Epithelial cell of proximal tubule (primary cell): ENCODE results near the gene NUDT3. TPM values are rescaled to one million over a fixed set of nuclear protein-coding genes. Genes with fewer than 3 reads are reported as not detected.

Source experiments
- DNase-seq: peaks from one replicate; pipeline ENCODE4 v3.0.0-alpha.2; 2011; ENCODE audit warnings: low read depth
- H3K4me3 ChIP-seq: 2 replicates; pipeline ENCODE4 v1.5.1; 2011; ENCODE audit warnings: low read depth, mild to moderate bottlenecking, low read length
- CTCF ChIP-seq: conservative IDR thresholded peaks from 2 replicates; pipeline ENCODE4 v1.5.1; 2012; ENCODE audit warnings: low read depth, mild to moderate bottlenecking, low read length
- total RNA-seq: library from RNA; depleted of rRNA; stranded (reverse); fragments of >200 nt; gene quantifications from 2 replicates; pipeline ENCODE4 v1.2.3, GENCODE V29; 2015

NUDT3 gene
- total RNA-seq, 1 donor from 2014 or later: 16.7 TPM

- H3K4me3 ChIP-seq: no peak overlapping the region
These were observed 149.2 kb downstream of the NUDT3 start for GRCh38 chr6:34243131-34243771.

GRCh38 chr6:34242252-34243130 is 150.0 kb downstream of the NUDT3 start:
- H3K4me3 ChIP-seq: no peak overlapping the region
- no peak for TF ChIP-seq CTCF
- DNase-seq: no peak

More at GRCh38 chr6:34243131-34243771, 149.2 kb downstream of the NUDT3 start:
- no peak for TF ChIP-seq CTCF
- no peak for DNase-seq

GRCh38 chr6:34241351-34242215 is 150.9 kb downstream of the NUDT3 start:
- DNase-seq: no peak
- TF ChIP-seq CTCF: no peak
- H3K4me3 ChIP-seq: no peak overlapping the region

GRCh38 chr6:34240329-34241248 is 151.9 kb downstream of the NUDT3 start:
- DNase-seq: no peak
- TF ChIP-seq CTCF: no peak
- H3K4me3 ChIP-seq: no peak overlapping the region

GRCh38 chr6:34239893-34240292 is 152.6 kb downstream of the NUDT3 start:
- H3K4me3 ChIP-seq: no peak overlapping the region
- no peak for TF ChIP-seq CTCF
- no peak for DNase-seq

- DNase-seq: no peak
- no peak for TF ChIP-seq CTCF
- no peak overlapping the region for H3K4me3 ChIP-seq
These were observed 153.0 kb downstream of the NUDT3 start for GRCh38 chr6:34239500-34239825.
